Astrocyte (in vitro differentiated cells and primary cell): Measurements from ENCODE around the gene TAGLN. TPM values are rescaled to one million over a fixed set of nuclear protein-coding genes. Genes with fewer than 3 reads are reported as not detected.

ENCODE experiments used
- DNase-seq: peaks from one replicate; pipeline ENCODE4 v3.0.0-alpha.2; 2010; ENCODE audit warnings: low read depth
- FAIRE-seq: peaks from 2 replicates; lab custom pipeline; 2011; peaks lifted over from hg19 to GRCh38; lab: Jason Lieb, UNC
- H2AFZ ChIP-seq: 2 replicates; pipeline ENCODE4 v1.6.0; 2012; ENCODE audit warnings: low read depth, low read length, inconsistent platforms
- H3K27ac ChIP-seq: 2 replicates; pipeline ENCODE4 v1.5.1; 2011; ENCODE audit warnings: low read depth, low read length, inconsistent platforms
- H3K27me3 ChIP-seq: 2 replicates; pipeline ENCODE4 v1.6.0; 2011; ENCODE audit warnings: low read length, inconsistent platforms; ENCODE audit not compliant: insufficient read depth
- H3K36me3 ChIP-seq: 2 replicates; pipeline ENCODE4 v1.5.1; 2011; ENCODE audit warnings: low read length, inconsistent platforms; ENCODE audit not compliant: insufficient read depth
- H3K4me1 ChIP-seq: 2 replicates; pipeline ENCODE4 v1.5.1; 2011; ENCODE audit warnings: low read length, inconsistent platforms; ENCODE audit not compliant: insufficient read depth
- H3K4me2 ChIP-seq: 2 replicates; pipeline ENCODE4 v1.6.0; 2012; ENCODE audit warnings: low read length, inconsistent platforms
- H3K4me3 ChIP-seq: 2 replicates; pipeline ENCODE4 v1.5.1; 2011; ENCODE audit warnings: low read depth, mild to moderate bottlenecking, low read length, inconsistent platforms; ENCODE audit not compliant: insufficient read depth
- H3K79me2 ChIP-seq: 2 replicates; pipeline ENCODE4 v1.6.0; 2012; ENCODE audit warnings: mild to moderate bottlenecking, low read length, inconsistent platforms; ENCODE audit not compliant: insufficient read depth
- H3K9ac ChIP-seq: 2 replicates; pipeline ENCODE4 v1.6.0; 2012; ENCODE audit warnings: mild to moderate bottlenecking, low read length, inconsistent platforms
- H3K9me3 ChIP-seq: 2 replicates; pipeline ENCODE4 v1.5.1; 2012; ENCODE audit warnings: low read depth, mild to moderate bottlenecking, low read length, inconsistent platforms; ENCODE audit not compliant: insufficient read depth
- H4K20me1 ChIP-seq: 2 replicates; pipeline ENCODE4 v1.6.0; 2012; ENCODE audit warnings: low read length, inconsistent platforms; ENCODE audit not compliant: insufficient read depth
- H3K27ac Mint-ChIP-seq: one replicate; pipeline ENCODE4 v1.8.0; 2021; ENCODE audit warnings: mild to moderate bottlenecking, mixed read lengths; ENCODE audit not compliant: unreplicated experiment
- H3K27me3 Mint-ChIP-seq: one replicate; pipeline ENCODE4 v1.8.0; 2021; ENCODE audit warnings: low read depth, mixed read lengths; ENCODE audit not compliant: unreplicated experiment
- H3K36me3 Mint-ChIP-seq: one replicate; pipeline ENCODE4 v1.8.0; 2021; ENCODE audit warnings: low read depth, mixed read lengths; ENCODE audit not compliant: unreplicated experiment
- H3K4me1 Mint-ChIP-seq: one replicate; pipeline ENCODE4 v1.8.0; 2021; ENCODE audit warnings: low read depth, mixed read lengths; ENCODE audit not compliant: unreplicated experiment
- H3K4me3 Mint-ChIP-seq: one replicate; pipeline ENCODE4 v1.8.0; 2021; ENCODE audit warnings: mild to moderate bottlenecking, moderate library complexity, mixed read lengths; ENCODE audit not compliant: unreplicated experiment
- H3K9me3 Mint-ChIP-seq: one replicate; pipeline ENCODE4 v1.8.0; 2021; ENCODE audit warnings: mild to moderate bottlenecking, mixed read lengths; ENCODE audit not compliant: unreplicated experiment
- EZH2 ChIP-seq: IDR thresholded peaks from 2 replicates; pipeline ENCODE4 v1.6.1; 2012; ENCODE audit warnings: mild to moderate bottlenecking, low read length, inconsistent platforms; ENCODE audit not compliant: insufficient read depth
- total RNA-seq: library from RNA; stranded (reverse); gene quantifications from 2 replicates; pipeline ENCODE4 v1.2.1, GENCODE V29; 2021
- TF ChIP-seq, protein P1 (sequence below): IDR thresholded peaks from 2 replicates; pipeline ENCODE4 v1.5.1; 2011; ENCODE audit warnings: low read depth, mild to moderate bottlenecking, inconsistent platforms, low read length, moderate library complexity; ENCODE audit not compliant: insufficient read depth

The TAGLN gene
- total RNA-seq, 1 donor from 2014 or later, result 4,004 TPM

DNA sequence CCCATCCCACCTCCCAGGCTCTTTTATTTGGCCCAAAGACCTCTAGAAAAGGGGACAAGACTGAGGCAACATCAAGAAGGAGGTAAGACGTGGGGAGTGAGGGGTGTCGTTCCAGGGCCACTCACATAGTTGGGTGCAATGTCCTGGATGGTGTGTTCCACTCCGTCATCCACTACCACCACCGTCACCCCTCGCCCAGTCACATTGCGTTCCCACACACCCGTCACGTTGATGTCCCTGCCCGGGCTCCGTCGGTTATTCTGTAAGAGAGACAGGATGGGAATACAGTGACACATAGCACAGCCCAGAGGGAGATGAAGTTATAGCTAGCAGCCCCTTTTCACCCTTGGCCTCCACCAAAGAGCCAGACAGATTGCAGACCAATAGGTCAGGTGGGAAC is 28.9 kb downstream of the TAGLN start:
- H3K4me3 ChIP-seq, result no peak overlapping the region
- H3K9ac ChIP-seq, result no peak overlapping the region
- no peak overlapping the region for H3K27ac ChIP-seq
- no peak overlapping the region for H2AFZ ChIP-seq
- DNase-seq (no peak), FAIRE-seq (no peak)
- peaks cover 23% of the 10 kb centered on the region for H3K36me3 Mint-ChIP-seq
- no peak for TF ChIP-seq EZH2
- TF ChIP-seq, protein P1, sequence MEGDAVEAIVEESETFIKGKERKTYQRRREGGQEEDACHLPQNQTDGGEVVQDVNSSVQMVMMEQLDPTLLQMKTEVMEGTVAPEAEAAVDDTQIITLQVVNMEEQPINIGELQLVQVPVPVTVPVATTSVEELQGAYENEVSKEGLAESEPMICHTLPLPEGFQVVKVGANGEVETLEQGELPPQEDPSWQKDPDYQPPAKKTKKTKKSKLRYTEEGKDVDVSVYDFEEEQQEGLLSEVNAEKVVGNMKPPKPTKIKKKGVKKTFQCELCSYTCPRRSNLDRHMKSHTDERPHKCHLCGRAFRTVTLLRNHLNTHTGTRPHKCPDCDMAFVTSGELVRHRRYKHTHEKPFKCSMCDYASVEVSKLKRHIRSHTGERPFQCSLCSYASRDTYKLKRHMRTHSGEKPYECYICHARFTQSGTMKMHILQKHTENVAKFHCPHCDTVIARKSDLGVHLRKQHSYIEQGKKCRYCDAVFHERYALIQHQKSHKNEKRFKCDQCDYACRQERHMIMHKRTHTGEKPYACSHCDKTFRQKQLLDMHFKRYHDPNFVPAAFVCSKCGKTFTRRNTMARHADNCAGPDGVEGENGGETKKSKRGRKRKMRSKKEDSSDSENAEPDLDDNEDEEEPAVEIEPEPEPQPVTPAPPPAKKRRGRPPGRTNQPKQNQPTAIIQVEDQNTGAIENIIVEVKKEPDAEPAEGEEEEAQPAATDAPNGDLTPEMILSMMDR, result no peak
- H3K4me1 Mint-ChIP-seq, result peaks cover 13% of the 10 kb centered on the region
- H3K9me3 ChIP-seq, result no peaks in the 10 kb centered on the region
- no peak overlapping the region for H3K4me3 Mint-ChIP-seq
- no peak overlapping the region for H3K27ac Mint-ChIP-seq
- H3K4me1 ChIP-seq, result peaks cover 16% of the 10 kb centered on the region
- no peak overlapping the region for H3K4me2 ChIP-seq
- no peaks in the 10 kb centered on the region for H3K9me3 Mint-ChIP-seq
- no peaks in the 10 kb centered on the region for H3K27me3 ChIP-seq
- H3K79me2 ChIP-seq, result peaks cover 39% of the 10 kb centered on the region
- H3K36me3 ChIP-seq, result peaks cover 38% of the 10 kb centered on the region
- H3K27me3 Mint-ChIP-seq, result no peaks in the 10 kb centered on the region
- H4K20me1 ChIP-seq, result peaks cover 40% of the 10 kb centered on the region

DNA sequence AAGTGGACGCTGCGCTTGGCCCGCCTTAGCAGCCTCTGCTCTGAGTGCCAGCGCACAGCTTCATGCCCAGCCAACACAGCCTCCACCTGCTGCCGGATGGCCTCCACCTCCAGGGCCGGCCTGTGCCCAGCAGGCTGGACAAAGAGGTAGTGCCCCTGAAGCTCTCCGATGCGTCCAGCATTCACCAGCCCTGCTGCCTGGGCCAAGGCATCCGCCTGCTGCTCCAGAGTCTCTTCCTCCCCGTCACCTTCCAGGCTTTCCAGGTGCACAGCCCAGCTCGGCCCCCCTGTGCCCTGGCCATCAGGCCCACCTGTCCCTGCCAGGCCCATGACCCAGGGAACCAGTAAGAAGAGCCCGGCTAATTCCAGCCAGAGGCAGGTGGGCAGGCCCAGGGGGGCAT is 30.2 kb downstream of the TAGLN start:
- Histone ChIP-seq H2AFZ (no peak overlapping the region), H3K4me3 (no peak overlapping the region), H3K4me2 (no peak overlapping the region), H3K9ac (no peak overlapping the region), H4K20me1 (peaks cover 39% of the 10 kb centered on the region), H3K9me3 (no peaks in the 10 kb centered on the region), H3K27ac (no peak overlapping the region), H3K4me1 (peaks cover 24% of the 10 kb centered on the region), H3K27me3 (no peaks in the 10 kb centered on the region), H3K36me3 (peaks cover 26% of the 10 kb centered on the region), H3K79me2 (peaks cover 52% of the 10 kb centered on the region)
- Mint-ChIP-seq H3K4me3 (peak overlapping the region; percentile 20), H3K4me1 (peaks cover 24% of the 10 kb centered on the region), H3K27me3 (no peaks in the 10 kb centered on the region), H3K9me3 (no peaks in the 10 kb centered on the region), H3K36me3 (peaks cover 12% of the 10 kb centered on the region), H3K27ac (no peak overlapping the region)
- no peak for DNase-seq
- TF ChIP-seq, protein P1, result no peak
- no peak for TF ChIP-seq EZH2
- FAIRE-seq, result no peak

DNA sequence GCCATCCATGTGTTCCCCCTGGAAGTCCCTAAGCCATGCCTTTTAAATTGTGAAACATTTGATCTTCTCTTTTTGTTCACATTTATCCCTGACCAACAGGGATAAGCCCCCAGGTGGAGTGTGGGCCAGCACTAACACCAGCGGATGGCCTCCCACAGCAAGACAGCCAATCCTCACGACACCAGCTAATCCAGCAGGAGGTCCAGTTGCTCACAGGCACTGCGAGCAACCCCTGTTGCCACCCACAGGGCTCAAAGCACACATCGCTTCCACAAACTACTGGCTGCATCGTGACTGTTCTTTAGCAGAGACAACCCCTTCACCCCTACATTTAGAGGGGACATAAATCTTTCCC is 30.7 kb downstream of the TAGLN start:
- no peaks in the 10 kb centered on the region for H3K9me3 Mint-ChIP-seq
- Histone ChIP-seq H4K20me1 (peaks cover 36% of the 10 kb centered on the region), H3K27ac (no peak overlapping the region), H3K79me2 (peaks cover 57% of the 10 kb centered on the region), H3K4me2 (peak overlapping the region; percentile 93), H3K4me1 (peaks cover 24% of the 10 kb centered on the region), H3K36me3 (peaks cover 26% of the 10 kb centered on the region), H2AFZ (no peak overlapping the region), H3K9ac (peak overlapping the region; percentile 90), H3K27me3 (no peaks in the 10 kb centered on the region), H3K9me3 (no peaks in the 10 kb centered on the region), H3K4me3 (no peak overlapping the region)
- peak overlapping the region; percentile 28 for H3K27ac Mint-ChIP-seq
- H3K27me3 Mint-ChIP-seq, result no peaks in the 10 kb centered on the region
- H3K4me3 Mint-ChIP-seq, result peak overlapping the region; percentile 98
- H3K4me1 Mint-ChIP-seq, result peaks cover 24% of the 10 kb centered on the region
- FAIRE-seq (no peak), DNase-seq (no peak)
- H3K36me3 Mint-ChIP-seq, result peaks cover 9% of the 10 kb centered on the region
- TF ChIP-seq, protein P1, result no peak
- no peak for TF ChIP-seq EZH2
